Measurements from ENCODE around the gene TUBA3D.
A peak's percentile ranks its signal among the peaks of the same experiment; 100 is the strongest.
"Not testable (repeated sequence)": the region's sequence is repeated elsewhere in the genome, so short reads cannot be mapped to it uniquely, and the experiment has no call there.

TUBA3D gene

GRCh38 chr2:131516011-131516410 lies 40.1 kb downstream of the TUBA3D start:
- no peak for DNase-seq

GRCh38 chr2:131516621-131517020 lies 40.7 kb downstream of the TUBA3D start:
- not testable (repeated sequence) for DNase-seq

DNA sequence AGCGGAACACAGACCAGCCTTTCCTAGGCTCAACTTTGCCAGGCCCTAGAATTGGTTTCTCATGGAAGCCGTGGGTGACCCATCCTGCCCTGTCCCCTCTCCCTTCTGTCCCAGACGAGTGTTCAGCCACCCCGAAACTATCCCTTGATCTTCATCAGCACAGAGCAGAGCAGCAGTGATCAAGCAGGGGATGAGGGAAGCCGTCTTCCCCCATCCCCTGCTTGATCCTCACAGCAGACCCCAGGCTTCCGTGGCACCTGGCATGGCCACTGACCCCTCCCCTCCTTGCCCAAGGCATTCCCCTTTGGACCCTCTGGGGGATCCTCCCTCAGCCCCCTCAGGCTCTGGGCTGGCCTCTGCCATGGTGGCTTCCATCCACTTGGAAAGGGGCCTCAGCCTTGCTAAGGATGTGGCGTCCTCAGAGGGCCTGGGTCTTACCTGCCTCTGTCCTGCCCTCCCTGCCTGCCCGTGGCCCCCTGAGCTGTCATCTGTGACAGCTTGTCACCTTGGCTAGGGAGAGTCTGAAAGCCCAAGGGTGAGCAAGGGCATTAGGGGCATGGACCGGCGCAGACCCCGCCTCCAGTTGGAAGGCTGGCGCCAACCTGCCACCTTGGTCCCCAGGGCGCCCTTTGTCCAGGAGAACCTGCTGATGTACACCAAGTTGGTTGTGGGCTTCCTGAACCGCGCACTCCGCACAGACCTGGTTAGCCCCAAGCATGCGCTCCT lies 41.4 kb downstream of the TUBA3D start:
- no peak for DNase-seq

DNA sequence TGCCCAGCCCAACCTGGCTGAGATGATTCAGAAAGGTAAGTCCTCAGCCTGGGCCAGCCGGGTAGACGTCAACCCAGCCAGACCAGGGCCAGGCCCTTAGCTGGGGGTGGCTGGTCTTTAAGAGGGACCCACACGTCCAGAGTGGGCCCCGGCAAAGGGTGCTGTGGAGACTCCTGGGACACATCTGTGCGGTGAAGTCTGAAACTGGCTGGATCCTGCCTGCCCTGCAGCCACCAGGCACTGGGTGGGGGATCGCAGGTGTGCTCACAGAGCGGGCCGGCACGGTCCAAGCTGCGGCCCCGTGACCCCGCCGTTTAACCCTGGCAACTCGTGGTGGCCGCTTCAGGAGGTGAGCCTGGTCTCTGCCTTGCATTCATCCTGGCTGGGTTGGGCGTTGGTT lies 41.9 kb downstream of the TUBA3D start:
- not testable (repeated sequence) for DNase-seq

DNA sequence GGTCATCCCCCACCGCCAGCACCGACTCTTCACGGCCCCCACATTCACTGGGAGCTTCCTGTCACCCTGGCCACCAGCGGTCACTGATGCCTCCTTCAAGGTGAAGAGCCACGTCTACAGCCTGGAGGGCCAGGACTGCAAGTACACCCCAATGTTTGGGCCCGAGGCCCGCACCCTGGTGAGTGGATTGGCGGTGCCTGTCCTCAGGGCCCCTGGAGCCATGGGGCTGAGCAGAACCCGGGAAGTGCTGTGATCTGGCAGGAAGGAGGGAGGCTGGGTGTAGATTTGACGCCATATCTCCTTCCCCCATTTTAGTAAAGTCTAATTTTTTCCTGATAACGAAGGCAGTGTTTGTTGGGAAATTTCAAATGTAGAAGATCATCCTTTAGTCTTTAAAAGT lies 42.6 kb downstream of the TUBA3D start:
- not testable (repeated sequence) for DNase-seq

DNA sequence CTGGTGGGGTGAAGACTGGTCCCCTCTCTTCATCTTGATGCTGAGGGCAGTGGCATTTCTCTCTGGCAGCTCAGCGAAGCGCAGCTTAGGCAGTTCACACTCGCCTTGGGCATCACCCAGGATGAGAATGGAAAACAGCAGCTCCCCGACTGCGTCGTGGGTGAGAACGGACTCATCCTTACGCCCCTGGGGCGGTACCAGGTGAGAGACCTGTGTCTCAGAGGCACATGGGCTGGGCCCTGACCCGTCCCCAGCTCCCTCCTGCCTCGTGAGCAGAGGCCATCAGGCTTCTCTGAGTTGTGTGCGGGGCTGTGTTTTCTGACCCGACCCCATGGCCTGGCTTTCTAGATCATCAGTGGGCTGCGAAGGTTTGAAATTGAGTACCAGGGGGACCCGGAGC lies 43.5 kb downstream of the TUBA3D start:
- no peak for DNase-seq

DNA sequence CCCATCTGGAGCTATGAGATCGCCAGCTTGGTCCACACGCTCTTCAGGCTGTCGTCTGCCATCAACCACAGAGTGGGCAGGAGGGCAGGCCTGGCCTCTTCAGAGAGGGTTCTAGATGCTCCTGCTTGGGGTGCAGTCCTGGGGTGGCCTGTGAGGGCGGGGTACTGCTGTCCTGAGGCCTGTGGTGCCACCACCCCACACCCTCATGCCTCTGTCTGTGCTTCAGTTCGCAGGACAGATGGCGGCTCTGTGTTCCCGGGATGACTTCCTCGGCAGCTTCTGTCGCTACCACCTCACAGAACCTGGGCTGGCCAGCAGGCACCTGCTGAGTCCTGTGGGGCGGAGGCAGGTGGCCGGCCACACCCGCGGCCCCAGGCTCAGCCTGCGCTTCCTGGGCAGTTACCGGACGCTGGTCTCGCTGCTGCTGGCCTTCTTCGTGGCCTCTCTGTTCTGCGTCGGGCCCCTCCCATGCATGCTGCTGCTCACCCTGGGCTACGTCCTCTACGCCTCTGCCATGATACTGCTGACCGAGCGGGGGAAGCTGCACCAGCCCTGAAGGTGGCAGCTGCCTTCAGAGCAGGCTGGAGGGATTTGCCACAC lies 44.1 kb downstream of the TUBA3D start:
- DNase-seq: not testable (repeated sequence)

DNA sequence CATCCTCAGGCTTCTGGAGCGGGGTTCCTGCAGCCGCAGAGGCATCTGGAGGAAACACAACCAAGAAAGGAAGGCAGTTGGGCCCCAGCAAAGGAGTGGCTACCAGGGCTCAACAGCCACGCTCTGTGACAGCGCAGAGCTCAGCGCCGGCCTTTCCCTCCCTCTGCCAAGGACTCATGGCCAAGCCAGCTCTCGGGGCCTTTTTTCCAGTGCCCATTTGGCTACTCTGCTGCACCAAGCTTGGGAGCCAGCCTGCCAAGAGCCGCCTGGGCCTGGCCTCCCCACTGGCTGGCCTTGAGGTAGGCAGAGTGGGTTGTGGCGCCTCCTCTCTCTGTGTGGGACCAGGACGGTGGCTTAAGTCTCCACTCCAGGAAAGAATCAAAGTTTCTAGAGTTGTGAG lies 44.6 kb downstream of the TUBA3D start:
- no peak for DNase-seq

- DNase-seq: not testable (repeated sequence)
Measured at GRCh38 chr2:131521524-131521923, 45.6 kb downstream of the TUBA3D start.

GRCh38 chr2:131521961-131522781 lies 46.3 kb downstream of the TUBA3D start:
- DNase-seq: no peak

DNA sequence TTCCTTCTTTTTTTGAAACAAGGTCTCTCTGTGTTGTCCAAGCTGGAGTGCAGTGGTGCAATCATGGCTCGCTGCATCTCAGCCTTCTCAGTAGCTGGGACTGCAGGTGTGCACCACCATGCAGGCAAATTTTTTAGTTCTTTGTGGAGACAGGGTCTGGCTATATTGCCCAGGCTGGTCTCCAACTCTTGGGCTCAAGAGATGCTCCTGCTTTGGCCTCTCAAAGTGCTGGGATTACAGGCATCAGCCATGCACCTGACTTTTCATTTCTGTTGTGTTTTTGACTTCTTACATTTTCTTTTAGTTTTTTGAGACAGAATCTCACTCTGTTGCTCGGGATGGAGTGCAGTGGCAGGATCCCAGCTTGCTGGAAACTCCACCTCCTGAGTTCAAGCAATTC lies 49.3 kb downstream of the TUBA3D start:
- not testable (repeated sequence) for DNase-seq

DNA sequence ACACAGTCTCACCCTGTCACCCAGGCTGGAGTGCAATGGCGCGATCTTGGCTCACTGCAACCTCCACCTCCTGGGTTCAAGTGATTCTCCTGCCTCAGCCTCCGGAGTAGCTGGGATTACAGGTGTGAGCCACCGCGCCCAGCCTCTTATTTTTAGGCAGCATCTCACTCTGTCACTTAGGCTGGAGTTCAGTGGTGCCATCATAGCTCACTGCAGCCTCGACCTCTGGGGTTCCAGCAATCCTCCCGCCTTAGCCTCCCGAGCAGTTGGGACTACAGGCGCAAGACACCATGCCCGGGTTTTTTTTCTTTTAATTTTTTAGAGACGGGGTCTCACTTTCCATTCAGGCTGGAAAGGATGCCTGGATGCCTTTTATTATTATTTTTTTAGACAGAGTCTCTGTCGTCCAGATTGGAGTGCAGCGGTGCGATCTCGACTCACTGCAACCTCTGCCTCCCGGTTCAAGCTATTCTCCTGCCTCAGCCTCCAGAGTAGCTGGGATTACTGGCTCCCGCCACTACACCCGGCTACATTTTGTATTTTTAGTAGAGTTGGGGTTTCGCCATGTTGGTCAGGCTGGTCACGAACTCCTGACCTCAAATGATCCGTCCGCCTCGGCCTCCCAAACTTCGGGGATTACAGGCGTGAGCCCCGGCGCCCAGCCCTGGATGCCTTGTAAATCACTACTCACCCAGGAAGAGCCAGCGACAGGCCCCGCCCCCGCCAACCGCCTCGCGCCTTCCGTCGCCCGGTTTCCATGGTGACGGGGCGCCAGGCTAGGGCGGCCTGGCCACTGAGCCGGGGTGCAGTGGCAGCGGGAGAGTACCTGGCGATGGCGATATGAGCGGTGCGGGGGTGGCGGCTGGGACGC lies 51.4 kb downstream of the TUBA3D start, which contains the start of gene CCDC74A:
Gene CCDC74A, plus strand, starts transcription at position 758 of the 871 bp plus-strand sequence. Its CDS starts 83 bp downstream, at position 841.
- DNase-seq: peak; percentile 19 to 72 (median 45)

DNA sequence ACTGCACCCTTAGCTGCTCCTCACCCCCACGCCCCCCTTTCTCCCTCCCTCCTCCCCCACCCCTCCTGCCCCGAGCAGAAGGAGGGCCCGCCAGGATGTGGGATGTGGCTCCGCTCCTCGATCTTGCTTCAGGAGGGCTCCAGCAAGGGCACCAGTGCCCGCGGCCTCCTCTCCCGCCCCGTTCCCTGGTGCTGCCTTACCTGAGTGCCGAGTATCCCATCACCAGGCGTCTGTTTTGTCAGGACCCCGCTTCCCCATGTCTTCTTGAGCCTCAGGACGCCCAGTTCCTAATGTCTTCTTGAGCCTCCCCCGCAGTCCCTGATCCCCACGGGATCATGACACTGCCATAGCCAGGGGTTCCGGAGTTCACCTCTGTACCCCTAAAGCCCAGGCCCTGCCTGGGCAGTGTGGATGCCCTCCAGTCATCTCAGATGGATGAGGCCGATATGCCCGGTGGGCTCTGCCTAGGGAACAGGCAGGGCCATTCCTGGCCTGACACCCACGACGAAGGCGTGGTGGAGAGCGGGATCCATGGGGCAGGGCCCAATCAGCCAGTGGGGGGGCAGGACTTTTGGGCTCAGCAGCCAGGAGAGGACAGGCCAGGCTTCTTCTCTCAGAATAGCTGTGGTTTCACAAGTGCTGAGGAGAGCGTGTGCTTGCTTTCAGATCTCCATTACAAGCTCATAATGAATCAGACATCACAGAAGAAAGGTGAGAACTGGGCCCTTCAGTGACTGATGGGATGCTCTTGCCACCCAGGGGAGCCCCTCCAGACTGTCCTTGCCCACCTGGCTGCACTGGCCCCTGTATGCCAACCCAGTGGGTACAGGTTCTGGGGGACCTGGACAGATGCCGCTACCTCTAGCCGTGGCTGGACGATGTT lies 53.3 kb downstream of the TUBA3D start:
- not testable (repeated sequence) for DNase-seq

GRCh38 chr2:131529864-131530445 lies 54.0 kb downstream of the TUBA3D start:
- not testable (repeated sequence) for DNase-seq

- not testable (repeated sequence) for DNase-seq
Measured at GRCh38 chr2:131530626-131531344, 54.9 kb downstream of the TUBA3D start.

DNA sequence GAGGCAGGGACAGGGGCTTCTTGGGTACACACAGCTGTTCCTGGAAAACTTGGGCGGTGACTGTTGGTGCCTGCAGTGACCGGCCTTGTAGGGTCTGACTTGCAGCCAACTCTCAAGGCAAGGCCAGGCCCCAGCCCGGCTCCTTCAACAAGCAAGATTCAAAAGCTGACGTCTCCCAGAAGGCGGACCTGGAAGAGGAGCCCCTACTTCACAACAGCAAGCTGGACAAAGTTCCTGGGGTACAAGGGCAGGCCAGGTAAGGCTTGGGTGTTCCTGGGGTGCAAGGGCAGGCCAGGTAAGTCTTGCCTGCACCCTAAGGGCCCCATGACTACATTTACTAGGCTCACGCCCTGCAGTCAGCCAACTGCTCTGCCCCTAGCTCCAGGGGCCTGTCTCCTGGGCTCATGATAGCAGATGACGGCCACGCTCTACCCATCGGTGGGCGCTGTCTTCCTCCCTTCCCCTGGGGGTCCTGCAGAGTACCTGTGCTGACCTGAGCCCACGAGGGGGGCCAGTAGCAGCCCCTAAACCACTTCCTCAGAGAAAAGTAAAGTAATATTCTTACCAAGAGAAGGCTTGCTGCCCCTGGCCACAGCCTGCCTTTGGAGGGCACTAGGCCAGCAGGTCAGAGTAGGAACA lies 55.7 kb downstream of the TUBA3D start:
- not testable (repeated sequence) for DNase-seq

Data from activated naive CD4-positive, alpha-beta T cell (primary cell).